ENCODE data around the gene RORB.

RORB gene

DNA sequence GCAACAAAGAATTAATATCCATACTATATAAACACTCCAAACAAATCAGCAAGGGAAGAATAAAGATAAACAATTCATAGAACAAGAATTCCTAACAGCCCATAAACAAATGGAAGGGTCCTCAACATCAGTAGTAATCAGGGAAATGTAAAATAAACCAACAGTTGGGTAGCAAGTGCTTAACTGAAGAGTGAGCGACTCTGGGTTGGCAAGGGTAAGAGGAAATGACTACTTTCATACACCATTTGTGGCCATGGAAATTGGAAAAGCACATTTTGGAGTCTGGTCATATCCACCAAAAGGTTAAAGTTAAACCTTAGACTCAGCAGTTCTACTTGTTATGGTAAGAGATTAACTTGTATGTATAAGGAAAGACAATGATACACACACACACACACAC lies 17.4 kb upstream of the RORB start:
- no peak for DNase-seq (ENCODE audit: extremely low spot score)
- CTCF ChIA-PET, result no interaction called here
- POLR2A ChIA-PET, result no interaction called here
- TF ChIP-seq, protein P1, sequence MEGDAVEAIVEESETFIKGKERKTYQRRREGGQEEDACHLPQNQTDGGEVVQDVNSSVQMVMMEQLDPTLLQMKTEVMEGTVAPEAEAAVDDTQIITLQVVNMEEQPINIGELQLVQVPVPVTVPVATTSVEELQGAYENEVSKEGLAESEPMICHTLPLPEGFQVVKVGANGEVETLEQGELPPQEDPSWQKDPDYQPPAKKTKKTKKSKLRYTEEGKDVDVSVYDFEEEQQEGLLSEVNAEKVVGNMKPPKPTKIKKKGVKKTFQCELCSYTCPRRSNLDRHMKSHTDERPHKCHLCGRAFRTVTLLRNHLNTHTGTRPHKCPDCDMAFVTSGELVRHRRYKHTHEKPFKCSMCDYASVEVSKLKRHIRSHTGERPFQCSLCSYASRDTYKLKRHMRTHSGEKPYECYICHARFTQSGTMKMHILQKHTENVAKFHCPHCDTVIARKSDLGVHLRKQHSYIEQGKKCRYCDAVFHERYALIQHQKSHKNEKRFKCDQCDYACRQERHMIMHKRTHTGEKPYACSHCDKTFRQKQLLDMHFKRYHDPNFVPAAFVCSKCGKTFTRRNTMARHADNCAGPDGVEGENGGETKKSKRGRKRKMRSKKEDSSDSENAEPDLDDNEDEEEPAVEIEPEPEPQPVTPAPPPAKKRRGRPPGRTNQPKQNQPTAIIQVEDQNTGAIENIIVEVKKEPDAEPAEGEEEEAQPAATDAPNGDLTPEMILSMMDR (IDR thresholded peaks at IDR 0.05; ENCODE audit: control extremely low read depth, extremely low read depth, low read depth, missing control alignments), result no peak

GRCh38 chr9:74487395-74487794 lies 9.7 kb upstream of the RORB start:
- POLR2A ChIA-PET, result no interaction called here
- no peak for DNase-seq (ENCODE audit: extremely low spot score)
- CTCF ChIA-PET, result no interaction called here
- TF ChIP-seq, protein P1 (IDR thresholded peaks at IDR 0.05; ENCODE audit: control extremely low read depth, extremely low read depth, low read depth, missing control alignments), result no peak

DNA sequence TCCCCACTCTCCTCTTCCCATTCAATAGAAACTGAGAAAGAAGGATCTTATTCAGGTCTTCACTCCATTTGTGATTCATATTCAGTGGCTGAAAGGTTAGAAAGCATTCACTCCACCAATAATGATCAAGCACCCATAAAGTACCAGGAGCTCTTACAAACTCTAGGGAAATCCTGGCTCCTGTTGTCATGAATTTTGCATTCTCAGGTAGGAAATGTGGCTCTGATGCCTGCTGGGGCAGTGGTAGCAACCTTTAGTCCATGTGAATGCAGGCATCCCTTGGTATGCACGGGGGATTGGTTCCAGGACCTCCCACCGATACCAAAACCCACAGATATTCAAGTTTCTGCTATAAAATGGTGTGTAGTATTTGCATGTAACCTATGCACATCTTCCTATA lies 3.6 kb upstream of the RORB start:
- ChIA-PET POLR2A (no interaction called here), CTCF (interaction anchor here (1.1 to 1.3 kb wide), 2 partner anchors 8 to 10 kb away, joined by 3 to 5 read pairs; no protein-coding TSS in a partner anchor)
- no peak for DNase-seq (ENCODE audit: extremely low spot score)
- TF ChIP-seq, protein P1 (IDR thresholded peaks at IDR 0.05; ENCODE audit: control extremely low read depth, extremely low read depth, low read depth, missing control alignments), result no peak

GRCh38 chr9:74494490-74494889 lies 2.6 kb upstream of the RORB start:
- POLR2A ChIA-PET, result no interaction called here
- CTCF ChIA-PET, result interaction anchor here (0.8 to 1.3 kb wide), 3 partner anchors 9 to 12 kb away, joined by 3 to 5 read pairs (median 3); no protein-coding TSS in a partner anchor
- DNase-seq (ENCODE audit: extremely low spot score), result no peak
- TF ChIP-seq, protein P1 (IDR thresholded peaks at IDR 0.05; ENCODE audit: control extremely low read depth, extremely low read depth, low read depth, missing control alignments), result no peak

GRCh38 chr9:74496406-74496805 lies 729 bp upstream of the RORB start:
- DNase-seq (ENCODE audit: extremely low spot score), result no peak
- ChIA-PET CTCF (no interaction called here), POLR2A (no interaction called here)
- TF ChIP-seq, protein P1 (IDR thresholded peaks at IDR 0.05; ENCODE audit: control extremely low read depth, extremely low read depth, low read depth, missing control alignments), result no peak

- ChIA-PET CTCF (no interaction called here), POLR2A (no interaction called here)
- peak; percentile 24 for DNase-seq (ENCODE audit: extremely low spot score)
- TF ChIP-seq, protein P1 (IDR thresholded peaks at IDR 0.05; ENCODE audit: control extremely low read depth, extremely low read depth, low read depth, missing control alignments), result no peak
Measured at GRCh38 chr9:74497748-74498620, 849 bp downstream of the RORB start.
